NCI-H1930 (cell line): ENCODE data around the gene PRKACA.
"Not testable (repeated sequence)": the region's sequence is repeated elsewhere in the genome, so short reads cannot be mapped to it uniquely, and the experiment has no call there.

ENCODE experiments used
- DNase-seq, 2 experiments: peaks; one replicate each; lab custom pipeline; 2025; lab: John Stamatoyannopoulos, UW

Gene PRKACA

DNA sequence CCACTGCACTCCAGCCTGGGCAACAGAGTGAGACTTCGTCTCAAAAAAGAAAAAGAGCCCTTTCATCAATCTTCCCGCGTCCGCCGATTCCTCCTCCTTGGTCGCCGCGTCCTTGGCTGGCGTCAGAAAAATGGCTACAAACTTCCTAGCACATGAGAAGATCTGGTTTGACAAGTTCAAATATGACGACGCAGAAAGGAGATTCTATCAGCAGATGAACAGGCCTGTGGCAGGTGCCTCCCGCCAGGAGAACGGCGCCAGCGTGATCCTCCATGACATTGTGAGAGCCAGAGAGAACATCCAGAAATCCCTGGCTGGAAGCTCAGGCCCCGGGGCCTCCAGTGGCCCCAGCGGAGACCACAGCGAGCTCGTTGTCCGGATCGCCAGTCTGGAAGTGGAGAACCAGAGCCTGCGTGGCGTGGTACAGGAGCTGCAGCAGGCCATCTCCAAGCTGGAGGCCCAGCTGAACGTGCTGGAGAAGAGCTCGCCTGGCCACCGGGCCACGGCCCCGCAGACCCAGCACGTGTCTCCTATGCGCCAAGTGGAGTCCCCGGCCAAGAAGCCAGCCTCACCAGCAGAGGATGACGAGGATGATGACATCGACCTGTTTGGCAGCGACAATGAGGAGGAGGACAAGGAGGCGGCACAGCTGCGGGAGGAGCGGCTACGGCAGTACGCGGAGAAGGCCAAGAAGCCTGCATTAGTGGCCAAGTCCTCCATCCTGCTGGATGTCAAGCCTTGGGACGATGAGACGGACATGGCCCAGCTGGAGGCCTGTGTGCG is 47.1 kb downstream of the PRKACA start:
- no peak for DNase-seq

- DNase-seq, result no peak
Measured at GRCh38 chr19:14066134-14066533, 51.4 kb downstream of the PRKACA start.

DNA sequence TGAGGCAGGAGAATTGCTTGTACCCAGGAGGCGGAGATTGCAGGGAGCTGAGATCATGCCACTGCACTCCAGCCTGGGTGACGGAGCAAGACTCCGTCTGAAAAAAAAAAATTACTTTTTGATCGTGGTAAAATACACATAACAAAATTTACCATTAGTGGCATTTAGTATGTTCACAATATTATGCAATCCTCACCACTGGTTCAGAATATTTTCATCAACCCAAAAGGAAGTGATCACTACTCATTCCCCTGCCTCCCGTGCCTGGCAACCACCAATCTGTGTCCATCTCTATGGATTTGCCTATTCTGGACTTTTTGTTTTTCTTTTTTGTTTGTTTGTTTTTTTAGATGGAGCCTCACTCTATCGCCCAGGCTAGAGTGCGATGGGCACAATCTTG is 54.5 kb downstream of the PRKACA start:
- DNase-seq, result no peak

DNA sequence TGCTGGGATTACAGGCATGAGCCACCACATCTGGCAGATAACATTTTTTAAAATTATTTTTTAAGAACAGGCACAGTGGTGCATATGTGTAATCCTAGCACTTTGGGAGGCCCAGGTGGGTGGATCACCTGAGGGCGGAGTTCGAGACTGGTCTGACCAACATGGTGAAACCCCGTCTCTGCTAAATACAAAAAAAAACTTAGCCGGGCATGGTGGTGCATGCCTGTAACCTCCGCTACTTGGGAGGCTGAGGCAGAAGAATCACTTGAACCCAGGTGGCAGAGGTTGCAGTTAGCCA is 55.1 kb downstream of the PRKACA start:
- DNase-seq, result no peak

- DNase-seq, result no peak
Measured at GRCh38 chr19:14061751-14062557, 55.6 kb downstream of the PRKACA start, which contains the start of gene PALM3. PALM3 (minus strand) TSS chr19:14062076; CDS start chr19:14061980, 96 bp downstream.

DNA sequence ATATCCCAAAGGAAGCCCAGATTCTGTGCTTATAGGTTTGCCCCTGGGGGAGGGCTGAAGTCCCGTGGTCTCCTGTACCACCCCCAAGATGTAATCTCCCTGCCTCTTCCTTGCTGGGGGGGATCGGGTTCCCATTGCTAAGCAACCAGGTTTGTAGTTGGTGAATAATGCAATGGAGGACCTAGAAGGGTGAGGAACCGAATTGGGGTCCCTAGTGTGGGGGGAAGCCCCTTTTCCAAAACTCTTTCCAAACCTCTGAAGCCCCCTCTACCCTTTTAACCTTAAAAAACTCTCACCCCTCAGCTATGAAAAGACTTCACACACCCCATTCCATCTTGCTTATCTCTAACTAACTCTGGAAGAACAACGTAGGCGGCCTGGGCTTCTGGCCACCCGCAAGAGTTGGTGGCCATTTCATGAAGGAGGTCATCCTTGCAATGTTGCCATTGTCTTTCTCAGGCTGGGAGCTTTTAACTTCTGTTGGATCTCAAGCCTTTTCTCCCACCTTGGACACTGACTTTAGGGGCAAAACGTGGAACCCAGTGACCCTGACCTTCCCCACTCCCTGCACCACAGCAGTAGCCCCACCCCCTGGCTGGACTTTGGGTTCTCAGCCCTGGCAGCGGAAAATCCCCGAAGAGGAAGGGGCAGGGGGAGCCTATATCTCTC is 56.3 kb downstream of the PRKACA start:
- DNase-seq, result no peak

GRCh38 chr19:14059652-14060155 is 57.9 kb downstream of the PRKACA start:
- no peak for DNase-seq

GRCh38 chr19:14059093-14059480 is 58.5 kb downstream of the PRKACA start:
- peak in 1 of 2 experiments; percentile 44 for DNase-seq

GRCh38 chr19:14058182-14059092 is 59.1 kb downstream of the PRKACA start:
- DNase-seq, result no peak

- DNase-seq, result no peak
Measured at GRCh38 chr19:14056741-14057356, 60.7 kb downstream of the PRKACA start.

- no peak for DNase-seq
Measured at GRCh38 chr19:14056069-14056666, 61.4 kb downstream of the PRKACA start.

- DNase-seq, result no peak
Measured at GRCh38 chr19:14055396-14055795, 62.2 kb downstream of the PRKACA start.

GRCh38 chr19:14054721-14055120 is 62.8 kb downstream of the PRKACA start:
- DNase-seq, result no peak

- DNase-seq, result no peak
Measured at GRCh38 chr19:14054099-14054498, 63.5 kb downstream of the PRKACA start.

GRCh38 chr19:14053500-14053899 is 64.1 kb downstream of the PRKACA start:
- DNase-seq, result no peak

DNA sequence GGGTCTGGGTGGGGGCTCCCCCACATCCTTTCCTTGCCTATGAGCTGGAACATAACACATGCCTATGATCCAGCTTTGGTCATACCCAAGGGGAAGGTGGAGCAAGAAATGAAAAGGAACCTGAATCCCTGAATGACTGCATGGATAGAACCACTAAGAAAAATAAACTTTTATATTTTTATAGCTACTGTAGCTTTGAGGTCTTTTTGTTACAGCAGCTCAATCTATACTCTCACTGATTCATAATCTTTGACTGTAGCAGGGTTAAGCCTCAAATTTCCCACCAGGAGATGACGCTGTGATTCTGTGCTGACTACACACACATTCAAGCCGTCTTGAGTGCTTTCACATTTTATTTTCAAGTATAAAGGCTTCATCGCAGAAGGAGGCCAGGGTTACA is 64.5 kb downstream of the PRKACA start:
- no peak for DNase-seq

- DNase-seq, result no peak
Measured at GRCh38 chr19:14052470-14052869, 65.1 kb downstream of the PRKACA start.

GRCh38 chr19:14051980-14052379 is 65.6 kb downstream of the PRKACA start:
- no peak for DNase-seq

DNA sequence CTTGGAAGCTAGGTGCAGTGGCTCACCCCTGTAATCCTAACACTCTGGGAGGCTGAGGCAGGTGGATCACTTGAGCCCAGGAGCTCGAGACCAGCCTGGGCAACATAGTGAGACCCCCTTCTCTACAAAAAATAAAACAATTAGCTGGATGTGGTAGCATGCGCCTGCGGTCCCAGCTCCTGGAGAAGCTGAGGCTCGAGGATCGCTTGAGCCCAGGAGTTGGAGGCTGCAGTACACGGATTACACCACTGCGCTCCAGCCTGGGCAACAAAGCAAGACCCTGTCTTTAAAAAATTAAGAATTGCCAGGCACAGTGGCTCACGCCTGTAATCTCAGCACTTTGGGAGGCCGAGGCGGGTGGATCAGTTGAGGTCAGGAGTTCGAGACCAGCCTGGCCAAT is 66.6 kb downstream of the PRKACA start:
- DNase-seq, result not testable (repeated sequence)

DNA sequence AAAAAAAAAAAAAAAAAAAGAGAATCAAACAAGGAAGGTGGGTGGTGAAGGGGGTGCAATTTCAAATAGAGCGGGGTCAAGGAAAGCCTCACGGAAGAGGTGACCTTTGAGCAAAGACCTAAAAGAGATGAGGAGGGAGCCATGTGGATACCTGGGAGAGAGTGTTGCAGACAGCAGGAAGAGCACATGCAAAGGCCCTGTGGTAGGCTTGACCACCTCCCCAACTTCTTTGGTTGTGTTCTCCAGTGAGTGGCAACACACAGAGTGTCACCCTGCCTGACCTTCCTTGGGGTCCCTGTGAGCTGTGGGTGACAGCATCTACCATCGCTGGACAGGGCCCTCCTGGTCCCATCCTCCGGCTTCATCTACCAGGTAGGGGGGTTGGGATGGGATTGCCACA is 67.0 kb downstream of the PRKACA start:
- no peak for DNase-seq
